CD4-positive, alpha-beta T cell treated with Interleukin-12 subunit alpha and Interleukin-12 subunit beta, for 1 hour (primary cell): ENCODE results near the gene MACO1.
"Not testable (repeated sequence)": the region's sequence is repeated elsewhere in the genome, so short reads cannot be mapped to it uniquely, and the experiment has no call there.

Experiments
- DNase-seq: peaks from one replicate; pipeline ENCODE4 v3.0.0-alpha.2; 2020

MACO1 gene

GRCh38 chr1:25425098-25426085 is 5.3 kb upstream of the MACO1 start:
- DNase-seq, result no peak

- no peak for DNase-seq
Observed at GRCh38 chr1:25427696-25428095, 3.0 kb upstream of the MACO1 start.

GRCh38 chr1:25428475-25429166 is 2.1 kb upstream of the MACO1 start:
- no peak for DNase-seq

GRCh38 chr1:25430967-25431881 is 527 bp downstream of the MACO1 start:
- no peak for DNase-seq

GRCh38 chr1:25431955-25432719 is 1.4 kb downstream of the MACO1 start:
- no peak for DNase-seq

GRCh38 chr1:25432749-25433388 is 2.2 kb downstream of the MACO1 start:
- DNase-seq, result no peak

- DNase-seq, result no peak
Observed at GRCh38 chr1:25433389-25434186, 2.9 kb downstream of the MACO1 start.

- DNase-seq, result no peak
Observed at GRCh38 chr1:25435397-25436108, 4.9 kb downstream of the MACO1 start.

GRCh38 chr1:25437672-25438071 is 7.0 kb downstream of the MACO1 start:
- DNase-seq, result no peak

- DNase-seq, result no peak
Observed at GRCh38 chr1:25439287-25439686, 8.6 kb downstream of the MACO1 start.

GRCh38 chr1:25442178-25442577 is 11.5 kb downstream of the MACO1 start:
- no peak for DNase-seq

GRCh38 chr1:25443030-25443699 is 12.5 kb downstream of the MACO1 start:
- DNase-seq, result no peak

- DNase-seq, result not testable (repeated sequence)
Observed at GRCh38 chr1:25444604-25445003, 13.9 kb downstream of the MACO1 start.

GRCh38 chr1:25445993-25446538 is 15.4 kb downstream of the MACO1 start:
- no peak for DNase-seq

- DNase-seq, result no peak
Observed at GRCh38 chr1:25447547-25447946, 16.9 kb downstream of the MACO1 start.

GRCh38 chr1:25450891-25451290 is 20.2 kb downstream of the MACO1 start:
- no peak for DNase-seq

GRCh38 chr1:25451908-25452307 is 21.2 kb downstream of the MACO1 start:
- DNase-seq, result no peak

- no peak for DNase-seq
Observed at GRCh38 chr1:25456502-25456901, 25.8 kb downstream of the MACO1 start.
